C4-2B (cell line): Measurements from ENCODE around the gene ZNF488.

Experiments
- CTCF ChIP-seq: fragments of 450-650 bp; conservative IDR thresholded peaks from 2 replicates; pipeline ENCODE4 v1.5.1; 2017; ENCODE audit warnings: mild to moderate bottlenecking
- ZFX ChIP-seq: fragments of 450-650 bp; IDR thresholded peaks from 2 replicates; pipeline ENCODE4 v1.6.1; 2017

GRCh38 chr10:47389619-47390018, 5.5 kb upstream of the ZNF488 start:
- TF ChIP-seq CTCF (no peak), ZFX (no peak)
